IMR-90 (cell line): Measurements from ENCODE around the gene EPB41L5. TPM values are rescaled to one million over a fixed set of nuclear protein-coding genes. Genes with fewer than 3 reads are reported as not detected.

ENCODE experiments used
- ATAC-seq: fragments of 200-7000 bp; cut with Tn5 transposase; 2 replicates; pipeline ENCODE4 v1.9.1; 2020; ENCODE audit warnings: low read depth, mild to moderate bottlenecking, moderate library complexity
- BruUV-seq: library from RNA; stranded (reverse); fragments of 400-500 nt; replicated peaks from 2 replicates; lab custom pipeline; 2021; lab: Mats Ljungman, UMichigan
- CTCF ChIA-PET: fragments of 300-600 bp; formaldehyde crosslinking; extraction: SDS; loops from one replicate; lab custom pipeline; 2021; ENCODE audit warnings: antibody characterized with exemption; lab: Yijun Ruan, JAX
- POLR2A ChIA-PET: fragments of 300-600 bp; sonication (Branson Sonifier 250); formaldehyde crosslinking; loops from one replicate; lab custom pipeline; 2022; ENCODE audit warnings: antibody characterized with exemption; ENCODE audit not compliant: unreplicated experiment; lab: Charles Lee
- DNase-seq: peaks from one replicate; pipeline ENCODE4 v3.0.0; 2013
- H2AFZ ChIP-seq: replicated peaks from 2 replicates; pipeline ENCODE3; 2013; ENCODE audit warnings: low read length, mild to moderate bottlenecking; ENCODE audit not compliant: poor library complexity
- H2AK5ac ChIP-seq: 2 replicates; pipeline ENCODE4 v1.6.1; 2013; ENCODE audit warnings: low read depth, low read length, inconsistent platforms
- H2AK9ac ChIP-seq: replicated peaks from 2 replicates; pipeline ENCODE3; 2013; ENCODE audit warnings: mild to moderate bottlenecking, low read depth, low read length, moderate library complexity; ENCODE audit not compliant: poor library complexity
- H2BK120ac ChIP-seq: 2 replicates; pipeline ENCODE4 v1.6.1; 2013; ENCODE audit warnings: low read depth, low read length, inconsistent platforms
- H2BK15ac ChIP-seq: 3 replicates; pipeline ENCODE4 v1.6.1; 2013; ENCODE audit warnings: low read depth, low read length, inconsistent platforms
- H2BK20ac ChIP-seq: 2 replicates; pipeline ENCODE4 v1.6.1; 2013; ENCODE audit warnings: low read depth, mild to moderate bottlenecking, inconsistent platforms, low read length, moderate library complexity
- H2BK5ac ChIP-seq: 2 replicates; pipeline ENCODE4 v1.6.1; 2013; ENCODE audit warnings: mild to moderate bottlenecking, low read depth, low read length, inconsistent platforms; ENCODE audit not compliant: poor library complexity, severe bottlenecking
- H3K14ac ChIP-seq: replicated peaks from 2 replicates; pipeline ENCODE4 v1.6.1; 2013; ENCODE audit warnings: low read depth, low read length, inconsistent platforms
- H3K18ac ChIP-seq: 2 replicates; pipeline ENCODE4 v1.6.1; 2013; ENCODE audit warnings: low read depth, low read length, control low read depth
- H3K23ac ChIP-seq: 2 replicates; pipeline ENCODE4 v1.6.1; 2013; ENCODE audit warnings: low read depth, low read length, inconsistent platforms
- H3K27ac ChIP-seq: 2 replicates; pipeline ENCODE4 v1.5.1; 2013; ENCODE audit warnings: mild to moderate bottlenecking, control low read depth, low read length; ENCODE audit not compliant: insufficient read depth
- H3K27me3 ChIP-seq: 2 replicates; pipeline ENCODE4 v1.6.1; 2013; ENCODE audit warnings: low read length; ENCODE audit not compliant: control insufficient read depth, insufficient read depth
- H3K36me3 ChIP-seq: 2 replicates; pipeline ENCODE4 v1.6.1; 2013; ENCODE audit warnings: low read length, mixed read lengths; ENCODE audit not compliant: control insufficient read depth, insufficient read depth
- H3K4ac ChIP-seq: 2 replicates; pipeline ENCODE4 v1.6.1; 2013; ENCODE audit warnings: low read depth, low read length, inconsistent platforms
- H3K4me1 ChIP-seq: 2 replicates; pipeline ENCODE4 v1.6.1; 2013; ENCODE audit warnings: low read length, mixed read lengths; ENCODE audit not compliant: control insufficient read depth, insufficient read depth
- H3K4me2 ChIP-seq: 2 replicates; pipeline ENCODE4 v1.6.1; 2013; ENCODE audit warnings: low read depth, mild to moderate bottlenecking, control low read depth, low read length, moderate library complexity
- H3K4me3 ChIP-seq: 2 replicates; pipeline ENCODE4 v1.5.1; 2013; ENCODE audit warnings: low read depth, mild to moderate bottlenecking, control low read depth, low read length, moderate library complexity; ENCODE audit not compliant: insufficient read depth
- H3K56ac ChIP-seq: 2 replicates; pipeline ENCODE4 v1.6.1; 2013; ENCODE audit warnings: low read length, inconsistent platforms; ENCODE audit not compliant: insufficient read depth; ENCODE audit errors: extremely low read depth
- H3K79me1 ChIP-seq, 2 experiments: 2 replicates each; pipeline ENCODE4 v1.6.1; 2013; ENCODE audit warnings: low read length in 2 of 2, inconsistent platforms in 1 of 2, low read depth in 1 of 2
- H3K9ac ChIP-seq: 2 replicates; pipeline ENCODE4 v1.6.1; 2013; ENCODE audit warnings: low read depth, low read length, control low read depth
- H3K9me1 ChIP-seq: 2 replicates; pipeline ENCODE4 v1.6.1; 2013; ENCODE audit warnings: low read length, inconsistent platforms; ENCODE audit not compliant: insufficient read depth
- H3K9me3 ChIP-seq: 2 replicates; pipeline ENCODE4 v1.6.1; 2013; ENCODE audit warnings: low read length; ENCODE audit not compliant: control insufficient read depth, insufficient read depth
- H4K20me1 ChIP-seq: 2 replicates; pipeline ENCODE4 v1.6.1; 2013; ENCODE audit warnings: low read length, inconsistent platforms; ENCODE audit not compliant: insufficient read depth
- H4K5ac ChIP-seq: 2 replicates; pipeline ENCODE4 v1.6.1; 2013; ENCODE audit warnings: mild to moderate bottlenecking, low read depth, low read length, control low read depth
- H4K8ac ChIP-seq, 2 experiments: 2 replicates each; pipeline ENCODE4 v1.6.1; 2013; ENCODE audit warnings: low read depth in 2 of 2, low read length in 2 of 2, control low read depth in 1 of 2, inconsistent platforms in 1 of 2
- H4K91ac ChIP-seq: 2 replicates; pipeline ENCODE4 v1.6.1; 2013; ENCODE audit warnings: low read depth, low read length, inconsistent platforms; ENCODE audit not compliant: insufficient read depth
- BHLHE40 ChIP-seq: fragments of 150-350 bp; IDR thresholded peaks from 2 replicates; pipeline ENCODE4 v1.6.1; 2016; ENCODE audit warnings: mild to moderate bottlenecking, low read depth, low read length
- CEBPB ChIP-seq: IDR thresholded peaks from 2 replicates; pipeline ENCODE4 v1.6.1; 2012; ENCODE audit warnings: low read depth, low read length, improper control_type of control experiment
- CTCF ChIP-seq: conservative IDR thresholded peaks from 2 replicates; pipeline ENCODE4 v1.5.1; 2012; ENCODE audit warnings: mild to moderate bottlenecking, low read depth, low read length, improper control_type of control experiment
- FOS ChIP-seq: fragments of 150-350 bp; IDR thresholded peaks from 2 replicates; pipeline ENCODE4 v1.6.1; 2016; ENCODE audit warnings: low read depth, low read length
- MAFK ChIP-seq: IDR thresholded peaks from 2 replicates; pipeline ENCODE4 v1.6.1; 2012; ENCODE audit warnings: low read depth, low read length, improper control_type of control experiment
- MAZ ChIP-seq: IDR thresholded peaks from 2 replicates; pipeline ENCODE4 v1.6.1; 2012; ENCODE audit warnings: low read depth, mild to moderate bottlenecking, low read length, improper control_type of control experiment, moderate library complexity, borderline replicate concordance
- MXI1 ChIP-seq: IDR thresholded peaks from 2 replicates; pipeline ENCODE4 v1.6.1; 2012; ENCODE audit warnings: low read depth, mild to moderate bottlenecking, low read length, moderate library complexity, borderline replicate concordance
- NFE2L2 ChIP-seq: fragments of 150-350 bp; IDR thresholded peaks from 2 replicates; pipeline ENCODE4 v1.6.1; 2016; ENCODE audit warnings: low read depth, mild to moderate bottlenecking, low read length
- POLR2A ChIP-seq: IDR thresholded peaks from 2 replicates; pipeline ENCODE4 v1.6.1; 2012; ENCODE audit warnings: mild to moderate bottlenecking, low read depth, low read length
- RAD21 ChIP-seq: IDR thresholded peaks from 2 replicates; pipeline ENCODE4 v1.6.1; 2012; ENCODE audit warnings: low read length, improper control_type of control experiment
- RCOR1 ChIP-seq: IDR thresholded peaks from 2 replicates; pipeline ENCODE4 v1.6.1; 2012; ENCODE audit warnings: mild to moderate bottlenecking, low read length, improper control_type of control experiment; ENCODE audit not compliant: insufficient replicate concordance
- RFX5 ChIP-seq: IDR thresholded peaks from 2 replicates; pipeline ENCODE4 v1.8.0; 2012; ENCODE audit warnings: low read depth, mild to moderate bottlenecking, low read length, moderate library complexity
- SMC3 ChIP-seq: fragments of 150-350 bp; IDR thresholded peaks from 2 replicates; pipeline ENCODE4 v1.6.1; 2016; ENCODE audit warnings: low read depth, mild to moderate bottlenecking, antibody characterized with exemption, low read length, moderate library complexity
- USF2 ChIP-seq: fragments of 150-350 bp; IDR thresholded peaks from 2 replicates; pipeline ENCODE4 v1.6.1; 2017; ENCODE audit warnings: mild to moderate bottlenecking, antibody characterized with exemption, low read length, low read depth
- WGBS, 2 experiments: methylation state at CpG; one replicate each; pipeline versions ENCODE4 v1.1.5 to v1.1.7; 2013; ENCODE audit warnings: missing lambda C conversion rate in 2 of 2; ENCODE audit not compliant: insufficient read length in 1 of 2; ENCODE audit errors: extremely low coverage in 2 of 2; 5-methylcytosine and 5-hydroxymethylcytosine counted together
- dilution Hi-C: fragments of 300-500 bp; cut with HindIII; formaldehyde crosslinking; loops from one replicate; pipeline ENCODE4 v1.14.3; 2018; ENCODE audit warnings: low sequenced_read_pairs; ENCODE audit not compliant: unreplicated experiment
- in situ Hi-C: fragments of 300-500 bp; cut with MboI; formaldehyde crosslinking; loops from 3 replicates; pipeline ENCODE4 v1.14.3; 2019; ENCODE audit warnings: low sequenced_read_pairs, inconsistent platforms, mixed read lengths
- intact Hi-C: fragments of 100-400 bp; cut with micrococcal nuclease; formaldehyde crosslinking; loops from 2 replicates; pipeline ENCODE4 v1.10.0; 2022
- polyA plus RNA-seq, 3 experiments: library from polyadenylated mRNA; depleted of rRNA; stranded (reverse); fragments of >200 nt; gene quantifications; 2 replicates each; pipeline ENCODE4 v1.2.3, GENCODE V29; 2012; ENCODE audit warnings: low replicate concordance in 1 of 3
- total RNA-seq: library from RNA; depleted of rRNA; stranded (reverse); fragments of >200 nt; gene quantifications from 2 replicates; pipeline ENCODE4 v1.2.3, GENCODE V29; 2012

Gene EPB41L5
- total and polyA plus RNA-seq, 2 of the 4 experiments (the other 2 are of a cell fraction) = 5.1 to 10.6 TPM

- no peak overlapping the region for H3K14ac ChIP-seq
- no peaks in the 10 kb centered on the region for H3K9me3 ChIP-seq
- H2AK9ac ChIP-seq = no peak overlapping the region
- no peak overlapping the region for H4K8ac ChIP-seq
- dilution Hi-C loops (no loop called here), in situ Hi-C loops (no loop called here), intact Hi-C loops (no loop called here)
- H4K20me1 ChIP-seq = no peaks in the 10 kb centered on the region
- BruUV-seq = no TSS peak
- H2BK20ac ChIP-seq = no peak overlapping the region
- H3K56ac ChIP-seq = no peak overlapping the region
- H3K4me1 ChIP-seq = peaks cover 5% of the 10 kb centered on the region
- no peak overlapping the region for H2BK5ac ChIP-seq
- no peak overlapping the region for H3K23ac ChIP-seq
- no peak for DNase-seq
- H2AFZ ChIP-seq = no peak overlapping the region
- no peak overlapping the region for H3K4ac ChIP-seq
- H4K91ac ChIP-seq = no peak overlapping the region
- H2BK15ac ChIP-seq = no peak overlapping the region
- ChIA-PET CTCF (no interaction called here), POLR2A (no interaction called here)
- no peak overlapping the region for H3K18ac ChIP-seq
- no peak overlapping the region for H4K5ac ChIP-seq
- H3K36me3 ChIP-seq = no peaks in the 10 kb centered on the region
- no peak overlapping the region for H3K4me2 ChIP-seq
- no peaks in the 10 kb centered on the region for H3K79me1 ChIP-seq
- ATAC-seq = no peak
- no peaks in the 10 kb centered on the region for H3K27me3 ChIP-seq
- TF ChIP-seq MAFK (no peak), RCOR1 (no peak), MAZ (no peak), MXI1 (no peak), CTCF (no peak), USF2 (no peak), CEBPB (no peak), NFE2L2 (no peak), SMC3 (no peak), RAD21 (no peak), POLR2A (no peak), BHLHE40 (no peak), RFX5 (no peak), FOS (no peak)
- no peak overlapping the region for H3K9ac ChIP-seq
- no CpG with 5 or more reads among the region's 3 CpGs for WGBS, 2 experiments
- no peak overlapping the region for H3K27ac ChIP-seq
- no peak overlapping the region for H2BK120ac ChIP-seq
- H3K4me3 ChIP-seq = no peak overlapping the region
- H2AK5ac ChIP-seq = no peak overlapping the region
- peaks cover 3% of the 10 kb centered on the region; the same call in 1 of the 2 replicates for H3K9me1 ChIP-seq
Measured at GRCh38 chr2:120179396-120179795, 166.5 kb downstream of the EPB41L5 start.
